ENCODE measurements around the gene IKZF3. TPM values are rescaled to one million over a fixed set of nuclear protein-coding genes. Genes with fewer than 3 reads are reported as not detected.

Gene IKZF3
- total RNA-seq, 1 experiment from 2014 or later: 0.22 TPM

- Mint-ChIP-seq H3K9me3 (no peaks in the 10 kb centered on the region), H3K27ac (no peak overlapping the region), H3K4me1 (no peaks in the 10 kb centered on the region), H3K27me3 (ENCODE audit: low read depth) (peaks cover 6% of the 10 kb centered on the region), H3K36me3 (ENCODE audit: insufficient read depth in 1 of 3, low read depth in 3 of 3) (no peaks in the 10 kb centered on the region), H3K4me3 (no peak overlapping the region)
- Histone ChIP-seq H3K9ac (ENCODE audit: extremely low read depth, insufficient read length, low read length) (no peak overlapping the region), H3K18ac (ENCODE audit: insufficient read length, low read depth, low read length) (no peak overlapping the region), H4K8ac (replicated peaks; ENCODE audit: insufficient read length, low read depth, low read length) (no peak overlapping the region), H4K20me1 (ENCODE audit: control insufficient read depth, insufficient read depth, insufficient read length) (no peaks in the 10 kb centered on the region), H3K23ac (ENCODE audit: insufficient read length, low read depth, low read length) (no peak overlapping the region), H3K27me3 (ENCODE audit: insufficient read depth, low read length) (no peaks in the 10 kb centered on the region), H2BK5ac (ENCODE audit: insufficient read length, low read length) (no peak overlapping the region), H3K23me2 (ENCODE audit: insufficient read length, low read depth, low read length, poor library complexity, severe bottlenecking) (no peaks in the 10 kb centered on the region), H2BK12ac (ENCODE audit: insufficient read length, low read depth, low read length) (no peak overlapping the region), H3K14ac (ENCODE audit: insufficient read depth, low read length) (no peak overlapping the region), H3K56ac (ENCODE audit: insufficient read length, low read depth, low read length) (no peak overlapping the region), H3K9me3 (ENCODE audit: control insufficient read depth, low read depth, low read length) (no peaks in the 10 kb centered on the region), H3K79me2 (ENCODE audit: insufficient read depth, low read length) (no peaks in the 10 kb centered on the region), H2BK20ac (ENCODE audit: low read depth, low read length, poor library complexity, severe bottlenecking) (no peak overlapping the region), H3K27ac (ENCODE audit: insufficient read length, low read depth, low read length) (no peak overlapping the region), H3K79me1 (ENCODE audit: insufficient read depth, low read depth, low read length, poor library complexity, severe bottlenecking) (no peaks in the 10 kb centered on the region), H2AFZ (ENCODE audit: low read length) (no peak overlapping the region), H4K5ac (ENCODE audit: insufficient read length, low read depth, low read length) (no peak overlapping the region), H2AK5ac (ENCODE audit: insufficient read length, low read length) (no peak overlapping the region), H3T11ph (ENCODE audit: low read length) (no peak overlapping the region), H3K4me2 (ENCODE audit: insufficient read depth, insufficient read length, low read length) (no peak overlapping the region), H3K4ac (ENCODE audit: low read depth, low read length) (no peak overlapping the region), H3K4me1 (ENCODE audit: insufficient read depth, low read length) (no peaks in the 10 kb centered on the region), H2BK120ac (ENCODE audit: low read depth, low read length, poor library complexity, severe bottlenecking) (no peak overlapping the region), H2BK15ac (ENCODE audit: low read depth, low read length) (no peak overlapping the region), H4K91ac (ENCODE audit: insufficient read length, low read depth, low read length) (no peak overlapping the region)
- no CpG with 5 or more reads among the region's 8 CpGs for WGBS (ENCODE audit: extremely low coverage, insufficient read length, low lambda C conversion rate)
- no peak for TF ChIP-seq CTCF (conservative IDR thresholded peaks at IDR 0.05)
- no peak for DNase-seq
Observed at GRCh38 chr17:39845052-39845846, 18.9 kb downstream of the IKZF3 start.

All from H9 (cell line).